Adrenal gland (tissue), 5 donors: ENCODE measurements around the gene PDIA4.

Source experiments
- CTCF ChIP-seq, 6 experiments: fragments of 450-650 bp in 4 of 6; fragments of 200-600 bp in 2 of 6; sonication (generic) in 1 of 6; IDR thresholded peaks; 1 replicate in 5 of 6; 2 replicates in 1 of 6; pipeline versions ENCODE4 v1.5.1 to v1.8.0; 2016 to 2021; ENCODE audit warnings: antibody characterized with exemption in 6 of 6, mild to moderate bottlenecking in 2 of 6, moderate library complexity in 1 of 6
- POLR2A ChIP-seq, 2 donors: fragments of 450-650 bp; IDR thresholded peaks; one replicate each; pipeline ENCODE4 v1.6.1; 2017; ENCODE audit warnings: antibody characterized with exemption in 2 of 2, mild to moderate bottlenecking in 2 of 2, moderate library complexity in 1 of 2
- donor health status: DM: no; HTN: no; CAD: no.

GRCh38 chr7:149048805-149049204 is 20.5 kb upstream of the PDIA4 start:
- TF ChIP-seq POLR2A (IDR thresholded peaks at IDR 0.05) (no peak), CTCF (IDR thresholded peaks at IDR 0.05) (no peak)
